Mesenchymal stem cell (in vitro differentiated cells and primary cell): ENCODE results near the gene DLK2.
"Not testable (repeated sequence)": the region's sequence is repeated elsewhere in the genome, so short reads cannot be mapped to it uniquely, and the experiment has no call there.

Source experiments
- DNase-seq: peaks from one replicate; pipeline ENCODE4 v3.0.0-alpha.2; 2013
- H2AFZ ChIP-seq: one replicate; pipeline ENCODE4 v1.6.1; 2013; ENCODE audit warnings: low read depth, mild to moderate bottlenecking, control low read depth, inconsistent platforms, low read length, moderate library complexity
- H2AK5ac ChIP-seq: 2 replicates; pipeline ENCODE4 v1.6.1; 2013; ENCODE audit warnings: low read length, moderate library complexity, mild to moderate bottlenecking, inconsistent platforms; ENCODE audit not compliant: severe bottlenecking
- H2BK120ac ChIP-seq: one replicate; pipeline ENCODE4 v1.6.1; 2013; ENCODE audit warnings: low read depth, mild to moderate bottlenecking, inconsistent platforms, low read length, moderate library complexity
- H2BK12ac ChIP-seq, 2 experiments: one replicate each; pipeline ENCODE4 v1.6.1; 2013; ENCODE audit warnings: inconsistent platforms in 2 of 2, low read length in 2 of 2, mild to moderate bottlenecking in 2 of 2, moderate library complexity in 2 of 2, control low read depth in 1 of 2
- H2BK15ac ChIP-seq: one replicate; pipeline ENCODE4 v1.6.1; 2013; ENCODE audit warnings: mild to moderate bottlenecking, low read depth, inconsistent platforms; ENCODE audit not compliant: poor library complexity, severe bottlenecking
- H2BK5ac ChIP-seq: 2 replicates; pipeline ENCODE4 v1.6.1; 2013; ENCODE audit warnings: low read depth, mild to moderate bottlenecking, low read length, control low read depth, inconsistent platforms; ENCODE audit not compliant: poor library complexity, severe bottlenecking
- H3K14ac ChIP-seq, 2 experiments: one replicate each; pipeline ENCODE4 v1.6.1; 2013; ENCODE audit warnings: inconsistent platforms in 2 of 2, low read length in 2 of 2, control low read depth in 1 of 2, mild to moderate bottlenecking in 1 of 2, moderate library complexity in 1 of 2
- H3K18ac ChIP-seq, 2 experiments: one replicate each; pipeline ENCODE4 v1.6.1; 2013; ENCODE audit warnings: inconsistent platforms in 2 of 2, low read length in 2 of 2, control low read depth in 1 of 2, low read depth in 1 of 2, mild to moderate bottlenecking in 1 of 2
- H3K23ac ChIP-seq, 2 experiments: one replicate each; pipeline ENCODE4 v1.6.1; 2013; ENCODE audit warnings: inconsistent platforms in 2 of 2, low read length in 2 of 2, mild to moderate bottlenecking in 2 of 2, moderate library complexity in 2 of 2, control low read depth in 1 of 2
- H3K27ac ChIP-seq: 2 replicates; pipeline ENCODE4 v1.5.1; 2013; ENCODE audit warnings: mild to moderate bottlenecking, moderate library complexity, low read length, control low read depth, inconsistent platforms; ENCODE audit not compliant: poor library complexity, severe bottlenecking
- H3K27me3 ChIP-seq, 2 experiments: 2 replicates each; pipeline versions ENCODE4 v1.6.1 to v1.7.0; 2013; ENCODE audit warnings: low read length in 2 of 2, mild to moderate bottlenecking in 2 of 2, moderate library complexity in 2 of 2, control low read depth in 1 of 2, inconsistent platforms in 1 of 2; ENCODE audit not compliant: control insufficient read depth in 1 of 2, insufficient read depth in 1 of 2
- H3K36me3 ChIP-seq, 2 experiments: 2 replicates each; pipeline versions ENCODE4 v1.6.1 to v1.7.0; 2013; ENCODE audit warnings: low read length in 2 of 2, control low read depth in 1 of 2, inconsistent platforms in 1 of 2, low read depth in 1 of 2, mild to moderate bottlenecking in 1 of 2; ENCODE audit not compliant: insufficient read depth in 2 of 2, control insufficient read depth in 1 of 2
- H3K4ac ChIP-seq, 2 experiments: one replicate each; pipeline ENCODE4 v1.6.1; 2013; ENCODE audit warnings: inconsistent platforms in 2 of 2, low read length in 2 of 2, mild to moderate bottlenecking in 2 of 2, moderate library complexity in 2 of 2, control low read depth in 1 of 2, low read depth in 1 of 2
- H3K4me1 ChIP-seq: 2 replicates; pipeline ENCODE4 v1.6.1; 2013; ENCODE audit warnings: low read depth, low read length, control low read depth; ENCODE audit not compliant: control insufficient read depth, insufficient read depth
- H3K4me2 ChIP-seq: 2 replicates; pipeline ENCODE4 v1.6.1; 2013; ENCODE audit warnings: low read length, mild to moderate bottlenecking, inconsistent platforms; ENCODE audit not compliant: poor library complexity, severe bottlenecking
- H3K4me3 ChIP-seq, 2 experiments: 2 replicates each; pipeline versions ENCODE4 v1.5.1 to v1.7.0; 2013; ENCODE audit warnings: low read length in 2 of 2, mild to moderate bottlenecking in 2 of 2, control low read depth in 1 of 2, low read depth in 1 of 2; ENCODE audit not compliant: insufficient read depth in 1 of 2
- H3K79me1 ChIP-seq: replicated peaks from 2 replicates; pipeline ENCODE4 v1.6.1; 2013; ENCODE audit warnings: mild to moderate bottlenecking, control low read depth, low read length, inconsistent platforms; ENCODE audit not compliant: poor library complexity, severe bottlenecking
- H3K9ac ChIP-seq: 2 replicates; pipeline ENCODE4 v1.7.0; 2013; ENCODE audit warnings: mild to moderate bottlenecking, low read length, moderate library complexity
- H3K9me3 ChIP-seq: 2 replicates; pipeline ENCODE4 v1.7.0; 2013; ENCODE audit warnings: mild to moderate bottlenecking, low read length; ENCODE audit not compliant: control insufficient read depth
- H4K8ac ChIP-seq: one replicate; pipeline ENCODE4 v1.6.1; 2013; ENCODE audit warnings: inconsistent platforms, mild to moderate bottlenecking, low read length, moderate library complexity
- H4K91ac ChIP-seq: one replicate; pipeline ENCODE4 v1.6.1; 2013; ENCODE audit warnings: mild to moderate bottlenecking, low read length, inconsistent platforms
- WGBS: methylation state at CpG from one replicate; pipeline ENCODE4 v1.1.7; 2013; ENCODE audit warnings: mixed read lengths; 5-methylcytosine and 5-hydroxymethylcytosine counted together

Gene DLK2

DNA sequence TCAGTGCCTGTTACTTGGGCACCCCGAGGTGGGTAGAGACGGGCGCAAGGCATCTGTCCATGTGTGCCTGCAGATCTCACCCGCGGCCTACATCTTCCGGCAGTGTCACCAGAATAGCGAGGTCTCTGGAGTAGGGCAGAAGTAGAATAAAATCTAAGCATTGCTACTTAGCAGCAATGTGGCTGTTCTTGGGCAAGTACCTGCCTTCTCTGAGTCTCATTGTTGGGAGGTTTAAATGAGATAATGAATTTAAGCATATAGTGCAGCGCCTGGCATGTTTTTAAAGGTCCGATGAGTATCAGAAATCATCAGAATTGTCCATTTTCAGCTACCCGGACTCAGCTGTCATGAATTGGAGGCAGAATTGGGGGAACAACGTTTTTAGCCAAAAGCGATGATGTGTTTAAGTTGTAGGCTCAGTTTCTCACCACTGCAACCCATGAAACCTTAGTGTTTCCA lies 27.2 kb downstream of the DLK2 start:
- H3K4ac ChIP-seq: peak overlapping the region in 1 of 2 experiments; percentile 91
- peak overlapping the region in 1 of 2 experiments; percentile 100 for H3K14ac ChIP-seq

DNA sequence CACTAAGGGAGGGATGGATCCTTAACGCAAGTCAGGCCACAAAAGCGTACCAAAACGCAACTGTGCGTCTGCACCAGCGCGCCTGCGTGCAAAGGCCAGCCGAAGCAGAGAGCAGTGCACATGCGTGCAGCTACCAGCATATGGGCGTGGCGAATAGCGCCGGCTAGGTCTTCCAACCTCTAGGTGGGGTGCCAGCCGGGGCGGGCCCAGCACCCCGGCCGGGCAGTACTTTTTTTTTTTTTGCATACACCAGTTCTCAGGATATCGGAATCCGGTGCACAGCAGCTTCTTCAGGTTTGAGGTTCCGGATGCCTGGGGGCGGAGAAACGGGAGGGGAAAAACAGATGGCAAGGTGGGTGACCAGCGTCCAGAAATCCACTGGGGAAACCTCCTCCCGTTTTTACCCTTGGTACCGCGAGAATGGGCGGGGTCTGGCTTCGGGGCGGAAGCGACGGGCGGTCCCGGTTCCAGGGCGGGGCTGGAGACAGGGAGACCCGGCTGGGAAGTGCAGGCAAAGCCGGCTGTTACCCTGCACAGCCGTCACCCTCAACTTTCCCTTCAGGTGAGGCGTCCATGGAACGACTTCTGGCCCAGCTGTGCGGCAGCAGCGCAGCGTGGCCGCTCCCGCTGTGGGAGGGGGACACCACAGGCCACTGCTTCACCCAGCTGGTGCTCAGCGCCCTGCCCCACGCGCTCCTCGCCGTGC lies 27.8 kb downstream of the DLK2 start, which contains the start of gene ABCC10:
Gene ABCC10 (plus strand): TSS at position 136 of the 706 bp plus-strand sequence. CDS start 438 bp downstream, at position 574.
- Histone ChIP-seq H3K14ac (peak within 1 kb of the TSS in 1 of 2 experiments; percentile 100), H2AK5ac (peak within 1 kb of the TSS; percentile 41), H3K4me3 (peak within 1 kb of the TSS; percentile 95), H3K4ac (peak within 1 kb of the TSS; percentile 91 to 98), H3K27me3 (no peaks in the 10 kb centered on the region), H2BK120ac (no peak within 1 kb of the TSS), H2BK5ac (peak within 1 kb of the TSS; percentile 84), H4K91ac (peak within 1 kb of the TSS; percentile 92), H3K18ac (peak within 1 kb of the TSS; percentile 91 to 99), H3K9me3 (no peaks in the 10 kb centered on the region), H3K9ac (peak within 1 kb of the TSS; percentile 93), H3K4me2 (peak within 1 kb of the TSS; percentile 46), H2BK12ac (peak within 1 kb of the TSS in 1 of 2 experiments; percentile 85), H3K79me1 (peaks cover 18% of the 10 kb centered on the region), H3K27ac (peak within 1 kb of the TSS; percentile 92), H3K4me1 (peaks cover 8% of the 10 kb centered on the region), H4K8ac (peak within 1 kb of the TSS; percentile 100), H2AFZ (peak within 1 kb of the TSS; percentile 97), H3K23ac (peak within 1 kb of the TSS in 1 of 2 experiments; percentile 97), H3K36me3 (peaks cover 10 to 11% of the 10 kb centered on the region in 2 experiments), H2BK15ac (peak within 1 kb of the TSS; percentile 64)
- under 1% methylated on average over 49 of the region's 49 CpGs for WGBS
- DNase-seq: peak; percentile 97

More for the DNA sequence above, 27.2 kb downstream of the DLK2 start:
- Histone ChIP-seq H2BK12ac (peak overlapping the region in 1 of 2 experiments; percentile 85), H2BK15ac (no peak overlapping the region), H3K4me2 (peak overlapping the region; percentile 26), H2AK5ac (no peak overlapping the region), H3K79me1 (peaks cover 23% of the 10 kb centered on the region), H3K36me3 (peaks cover 16 to 17% of the 10 kb centered on the region in 2 experiments), H4K91ac (peak overlapping the region; percentile 92), H3K27me3 (no peaks in the 10 kb centered on the region), H3K18ac (peak overlapping the region; percentile 91 to 99), H2BK5ac (no peak overlapping the region), H3K4me3 (peak overlapping the region; percentile 95), H3K9me3 (no peaks in the 10 kb centered on the region), H3K9ac (peak overlapping the region; percentile 93), H3K23ac (peak overlapping the region in 1 of 2 experiments; percentile 97), H2BK120ac (no peak overlapping the region), H3K27ac (peak overlapping the region; percentile 92), H3K4me1 (peaks cover 8% of the 10 kb centered on the region), H4K8ac (peak overlapping the region; percentile 79), H2AFZ (peak overlapping the region; percentile 97)
- 22% methylated on average over 12 of the region's 12 CpGs for WGBS
- no peak for DNase-seq

DNA sequence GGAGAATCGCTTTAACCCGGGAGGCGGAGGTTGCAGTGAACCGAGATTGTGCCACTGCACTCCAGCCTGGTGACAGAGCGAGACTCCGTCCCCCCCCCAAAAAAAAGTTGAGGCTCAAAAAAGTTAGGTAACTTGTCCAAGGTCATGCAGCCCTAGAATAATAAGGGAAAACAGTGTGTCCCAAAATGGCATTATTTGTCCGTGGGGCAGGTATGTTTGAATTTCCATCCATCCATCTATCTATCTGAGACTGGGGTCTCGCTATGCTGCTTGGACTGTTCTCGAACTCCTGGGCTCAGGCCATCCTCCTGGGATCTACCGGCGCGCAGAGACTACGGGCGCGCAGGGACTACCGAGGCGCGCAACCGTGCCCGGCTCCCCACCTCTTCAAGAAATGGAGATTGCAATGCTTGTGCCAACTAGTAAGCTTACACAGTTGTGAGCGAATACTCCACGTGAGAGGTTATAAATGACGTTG lies 28.4 kb downstream of the DLK2 start:
- 64% methylated on average over 22 of the region's 23 CpGs for WGBS
- Histone ChIP-seq H2BK120ac (no peak overlapping the region), H3K18ac (peak overlapping the region; percentile 9 to 73), H3K27me3 (no peaks in the 10 kb centered on the region), H3K4me2 (peak overlapping the region; percentile 46), H2BK15ac (no peak overlapping the region), H3K23ac (no peak overlapping the region), H3K4me3 (peak overlapping the region; percentile 95), H3K4ac (peak overlapping the region; percentile 56 to 98), H4K91ac (peak overlapping the region; percentile 92), H3K27ac (peak overlapping the region; percentile 92), H2BK12ac (no peak overlapping the region), H4K8ac (peak overlapping the region; percentile 100), H3K4me1 (peaks cover 3% of the 10 kb centered on the region), H3K79me1 (peaks cover 12% of the 10 kb centered on the region), H3K9me3 (no peaks in the 10 kb centered on the region), H2AFZ (peak overlapping the region; percentile 19), H3K9ac (peak overlapping the region; percentile 93), H2BK5ac (no peak overlapping the region), H2AK5ac (peak overlapping the region; percentile 41), H3K36me3 (peaks cover 4 to 5% of the 10 kb centered on the region in 2 experiments), H3K14ac (no peak overlapping the region)
- no peak for DNase-seq

DNA sequence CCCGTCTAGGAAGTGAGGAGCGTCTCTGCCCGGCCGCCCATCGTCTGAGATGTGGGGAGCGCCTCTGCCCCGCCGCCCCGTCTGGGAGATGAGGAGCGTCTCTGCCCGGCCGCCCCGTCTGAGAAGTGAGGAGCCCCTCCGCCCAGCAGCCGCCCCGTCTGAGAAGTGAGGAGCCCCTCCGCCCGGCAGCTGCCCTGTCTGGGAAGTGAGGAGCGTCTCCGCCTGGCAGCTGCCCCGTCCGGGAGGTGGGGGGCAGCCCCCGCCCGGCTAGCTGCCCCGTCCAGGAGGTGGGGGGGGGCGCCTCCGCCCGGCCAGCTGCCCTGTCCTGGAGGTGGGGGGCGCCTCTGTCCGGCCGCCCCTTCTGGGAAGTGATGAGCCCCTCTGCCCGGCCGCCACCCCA lies 30.3 kb downstream of the DLK2 start:
- not testable (repeated sequence) for H2BK12ac ChIP-seq, H3K36me3 ChIP-seq, H4K91ac ChIP-seq, H3K14ac ChIP-seq, H3K9ac ChIP-seq, H3K9me3 ChIP-seq, H3K4me1 ChIP-seq, H3K79me1 ChIP-seq, H2BK5ac ChIP-seq, H3K27me3 ChIP-seq, DNase-seq, H3K23ac ChIP-seq, H3K27ac ChIP-seq, H2AFZ ChIP-seq, H3K4ac ChIP-seq, H4K8ac ChIP-seq, H2BK120ac ChIP-seq, H2AK5ac ChIP-seq, H2BK15ac ChIP-seq, H3K4me2 ChIP-seq, H3K4me3 ChIP-seq, H3K18ac ChIP-seq
- 94% methylated on average over 16 of the region's 33 CpGs for WGBS
